Sigmoid colon (tissue), 4 donors: ENCODE results near the gene TBC1D21.

Experiments
- CTCF ChIP-seq, 4 experiments: fragments of 450-650 bp in 3 of 4; fragments of 200-600 bp in 1 of 4; IDR thresholded peaks; one replicate each; pipeline ENCODE4 v1.5.1; 2016 to 2019; ENCODE audit warnings: antibody characterized with exemption in 4 of 4, mild to moderate bottlenecking in 3 of 4, moderate library complexity in 2 of 4
- EP300 ChIP-seq, 4 donors: sonication (generic); formaldehyde crosslinking; IDR thresholded peaks; one replicate each; pipeline ENCODE4 v1.6.1; 2017; ENCODE audit warnings: antibody characterized with exemption in 4 of 4

- TF ChIP-seq CTCF (IDR thresholded peaks at IDR 0.05) (no peak), EP300 (IDR thresholded peaks at IDR 0.05) (no peak)
Measured at GRCh38 chr15:73836845-73837244, 36.5 kb upstream of the TBC1D21 start.
